ENCODE data around the gene PAK1. TPM values are rescaled to one million over a fixed set of nuclear protein-coding genes. Genes with fewer than 3 reads are reported as not detected.

Gene PAK1
- total and polyA plus RNA-seq, 2 of the 4 experiments (the other 2 are of a cell fraction) = 34.3 to 60.6 TPM

- H3K4me3 ChIP-seq (ENCODE audit: insufficient read depth, low read depth, low read length) = no peak overlapping the region
- in situ Hi-C loops (cut with MboI; ENCODE audit: low sequenced_read_pairs) = no loop called here
- no peak overlapping the region for H3K4me2 ChIP-seq (ENCODE audit: low read depth, low read length)
- DNase-seq = no peak
- H4K5ac ChIP-seq (ENCODE audit: low read depth, low read length) = no peak overlapping the region
- H2BK120ac ChIP-seq (ENCODE audit: low read depth, low read length) = no peak overlapping the region
- no peaks in the 10 kb centered on the region for H3K79me1 ChIP-seq (ENCODE audit: low read depth in 1 of 2, low read length in 2 of 2)
- no peak overlapping the region for H4K91ac ChIP-seq (ENCODE audit: insufficient read depth, low read depth, low read length)
- no peak overlapping the region for H3K23ac ChIP-seq (ENCODE audit: low read depth, low read length)
- no peak overlapping the region for H2BK15ac ChIP-seq (ENCODE audit: low read depth, low read length)
- H3K18ac ChIP-seq (ENCODE audit: low read depth, low read length) = no peak overlapping the region
- H3K27me3 ChIP-seq (ENCODE audit: control insufficient read depth, insufficient read depth, low read length) = peaks cover 50% of the 10 kb centered on the region
- intact Hi-C loops (cut with micrococcal nuclease) = no loop called here
- POLR2A ChIA-PET (ENCODE audit: unreplicated experiment) = no interaction called here
- WGBS, 2 experiments (ENCODE audit: extremely low coverage in 2 of 2, insufficient read length in 1 of 2) = 83% methylated on average over 1 of the region's 3 CpGs; no CpG with 5 or more reads in 1 of the 2 experiments
- no peak overlapping the region for H2AK9ac ChIP-seq (replicated peaks; ENCODE audit: low read depth, low read length, poor library complexity)
- H3K36me3 ChIP-seq (ENCODE audit: control insufficient read depth, insufficient read depth, low read length) = no peaks in the 10 kb centered on the region
- H3K56ac ChIP-seq (ENCODE audit: extremely low read depth, insufficient read depth, low read length) = no peak overlapping the region
- BruUV-seq (replicated peaks) = no TSS peak
- dilution Hi-C loops (cut with HindIII; ENCODE audit: low sequenced_read_pairs, unreplicated experiment) = no loop called here
- no peak overlapping the region for H3K4ac ChIP-seq (ENCODE audit: low read depth, low read length)
- H3K9ac ChIP-seq (ENCODE audit: low read depth, low read length) = no peak overlapping the region
- H3K27ac ChIP-seq (ENCODE audit: insufficient read depth, low read length) = no peak overlapping the region
- H2AK5ac ChIP-seq (ENCODE audit: low read depth, low read length) = no peak overlapping the region
- no peak overlapping the region for H2AFZ ChIP-seq (replicated peaks; ENCODE audit: low read length, poor library complexity)
- H2BK20ac ChIP-seq (ENCODE audit: low read depth, low read length) = no peak overlapping the region
- H4K20me1 ChIP-seq (ENCODE audit: insufficient read depth, low read length) = no peaks in the 10 kb centered on the region
- H3K9me3 ChIP-seq (ENCODE audit: control insufficient read depth, insufficient read depth, low read length) = no peaks in the 10 kb centered on the region
- TF ChIP-seq CEBPB (IDR thresholded peaks at IDR 0.05; ENCODE audit: low read depth, low read length) = no peak
- TF ChIP-seq CTCF (conservative IDR thresholded peaks at IDR 0.05; ENCODE audit: low read depth, low read length) = peak; percentile 13; the same call in 1 of the 2 replicates
- TF ChIP-seq MAFK (IDR thresholded peaks at IDR 0.05; ENCODE audit: low read depth, low read length) = no peak
- no peak for TF ChIP-seq BHLHE40 (IDR thresholded peaks at IDR 0.05; ENCODE audit: low read depth, low read length)
- no peak overlapping the region for H4K8ac ChIP-seq (ENCODE audit: low read depth in 2 of 2, low read length in 2 of 2)
- no peak overlapping the region for H3K14ac ChIP-seq (replicated peaks; ENCODE audit: low read depth, low read length)
- H3K9me1 ChIP-seq (ENCODE audit: insufficient read depth, low read length) = no peaks in the 10 kb centered on the region
- no peaks in the 10 kb centered on the region for H3K4me1 ChIP-seq (ENCODE audit: control insufficient read depth, insufficient read depth, low read length)
- H2BK5ac ChIP-seq (ENCODE audit: low read depth, low read length, poor library complexity, severe bottlenecking) = no peak overlapping the region
- CTCF ChIA-PET = interaction anchor here (0.6 kb wide), 1 partner anchor 25 kb away, joined by 3 read pairs; no protein-coding TSS in a partner anchor
- ATAC-seq (ENCODE audit: low read depth) = no peak
These were observed 2.2 kb downstream of the PAK1 start for GRCh38 chr11:77471558-77472193.

Data from IMR-90 (cell line).